Spinal cord (tissue), 10 donors: Measurements from ENCODE around the gene DHRS12. TPM values are rescaled to one million over a fixed set of nuclear protein-coding genes. Genes with fewer than 3 reads are reported as not detected.
A peak's percentile ranks its signal among the peaks of the same experiment; 100 is the strongest.

Experiments
- DNase-seq, 6 donors: peaks; one replicate each; pipeline versions ENCODE4 v3.0.0 to v3.0.0-alpha.2; 2013 to 2015; ENCODE audit warnings: low spot score in 6 of 6, low read depth in 4 of 6
- H3K27ac ChIP-seq: one replicate; pipeline ENCODE4 v1.5.1; 2013; ENCODE audit warnings: low read depth, low read length, control low read depth
- H3K27me3 ChIP-seq: one replicate; pipeline ENCODE4 v1.6.1; 2013; ENCODE audit warnings: low read length; ENCODE audit not compliant: control insufficient read depth, insufficient read depth
- H3K36me3 ChIP-seq: one replicate; pipeline ENCODE4 v1.6.1; 2013; ENCODE audit warnings: low read length; ENCODE audit not compliant: control insufficient read depth, insufficient read depth
- H3K4me1 ChIP-seq: one replicate; pipeline ENCODE4 v1.6.1; 2013; ENCODE audit warnings: low read length; ENCODE audit not compliant: control insufficient read depth, insufficient read depth
- H3K4me3 ChIP-seq: one replicate; pipeline ENCODE4 v1.5.1; 2013; ENCODE audit warnings: low read depth, low read length, control low read depth
- H3K9me3 ChIP-seq: one replicate; pipeline ENCODE4 v1.6.1; 2013; ENCODE audit warnings: low read length; ENCODE audit not compliant: control insufficient read depth, insufficient read depth
- WGBS: methylation state at CpG from one replicate; pipeline ENCODE4 v1.1.5; 2013; ENCODE audit warnings: missing lambda C conversion rate; ENCODE audit not compliant: insufficient coverage; 5-methylcytosine and 5-hydroxymethylcytosine counted together
- polyA plus RNA-seq, 2 donors: library from polyadenylated mRNA; unstranded; fragments of 120-200 nt; gene quantifications; one replicate each; pipeline ENCODE4 v1.2.1, GENCODE V29; 2013; ENCODE audit not compliant: insufficient read length in 2 of 2
- total RNA-seq, 2 donors: library from RNA; depleted of rRNA in 1 of 2; stranded (reverse); fragments of 120-200 nt in 1 of 2; fragments of >200 nt in 1 of 2; gene quantifications; one replicate each; pipeline versions ENCODE4 v1.2.3 to v1.2.4, GENCODE V29; 2013 to 2014
- donor health status: healthy.

DHRS12 gene
- total and polyA plus RNA-seq, 4 donors: 6.8 to 15.2 (median 13.2) TPM

DNA sequence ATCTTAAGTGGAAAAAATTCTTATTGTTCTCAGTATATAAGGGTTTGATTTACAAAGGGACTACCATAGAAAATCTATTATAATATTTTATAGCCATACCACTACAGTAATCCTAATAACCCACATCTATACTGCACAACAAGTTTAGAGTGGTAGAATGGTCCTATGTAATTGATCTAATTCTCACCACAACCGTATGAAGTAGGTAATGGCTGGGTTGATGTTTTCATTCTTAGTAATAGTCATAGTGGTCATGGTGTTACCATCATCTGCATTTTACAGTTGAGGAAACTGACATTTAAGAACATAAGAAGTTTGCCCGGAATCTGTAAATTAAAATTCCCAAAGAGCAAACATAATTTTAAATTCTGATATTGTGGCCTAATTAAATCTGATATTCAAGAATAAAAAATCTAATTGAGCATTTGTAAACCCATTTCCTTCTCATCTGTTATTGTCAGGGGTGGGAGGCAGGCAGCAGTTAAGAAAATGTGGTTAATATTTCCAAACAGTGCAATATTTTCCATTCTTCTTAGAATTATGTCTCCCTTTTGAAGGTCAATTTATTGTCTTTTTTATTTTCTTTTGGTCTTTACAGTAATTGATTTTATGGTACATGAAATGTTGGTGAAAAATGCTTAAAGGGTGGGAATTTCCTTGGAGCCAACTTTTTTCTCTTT, 65.6 kb downstream of the DHRS12 start:
- no peak overlapping the region for H3K27ac ChIP-seq
- H3K36me3 ChIP-seq: no peaks in the 10 kb centered on the region
- H3K4me3 ChIP-seq: no peak overlapping the region
- DNase-seq: no peak
- H3K27me3 ChIP-seq: no peaks in the 10 kb centered on the region
- no CpG with 5 or more reads among the region's 2 CpGs for WGBS
- H3K4me1 ChIP-seq: no peaks in the 10 kb centered on the region
- no peaks in the 10 kb centered on the region for H3K9me3 ChIP-seq

DNA sequence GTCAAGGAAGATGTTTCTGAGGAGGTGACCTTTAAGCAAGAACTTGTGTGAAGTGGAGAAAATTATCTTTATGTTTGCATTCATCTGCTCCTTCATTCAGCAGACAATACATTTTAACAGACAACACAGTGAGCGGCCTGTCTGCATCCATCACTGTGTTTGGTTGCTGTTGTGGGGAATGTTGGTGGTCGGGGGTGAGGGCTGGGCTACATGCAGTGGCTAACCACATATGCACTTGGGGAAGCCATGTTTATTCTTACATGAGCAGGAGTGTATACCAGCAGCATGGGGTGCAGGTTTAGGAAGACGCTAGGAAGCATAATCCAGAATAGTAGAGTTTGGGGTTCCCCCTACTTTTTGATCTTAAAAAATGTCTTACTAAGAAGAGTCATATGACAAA, 66.4 kb downstream of the DHRS12 start:
- Histone ChIP-seq H3K4me1 (peaks cover 4% of the 10 kb centered on the region), H3K36me3 (no peaks in the 10 kb centered on the region), H3K27ac (no peak overlapping the region), H3K27me3 (no peaks in the 10 kb centered on the region), H3K9me3 (no peaks in the 10 kb centered on the region), H3K4me3 (no peak overlapping the region)
- DNase-seq: no peak
- WGBS: 67% methylated on average over 1 of the region's 3 CpGs

DNA sequence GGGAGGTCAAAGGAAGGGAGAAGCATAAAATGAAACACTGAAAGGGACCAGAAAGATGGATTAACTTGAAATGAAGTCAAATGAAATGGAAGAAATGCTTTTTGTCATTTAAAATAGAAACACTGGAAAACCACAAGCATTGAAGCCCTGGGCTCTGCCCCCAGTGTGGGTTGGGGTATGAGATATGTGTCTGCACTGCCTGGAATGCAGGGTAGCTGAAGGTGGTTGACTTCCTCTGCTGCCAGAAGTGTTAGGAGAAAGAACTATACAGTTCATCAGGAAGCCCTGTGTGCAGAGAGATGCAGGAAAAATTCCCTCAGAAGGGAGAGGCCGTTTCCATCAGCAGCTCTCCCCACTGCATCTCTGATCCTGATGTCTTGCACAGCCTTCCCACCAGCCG, 69.2 kb downstream of the DHRS12 start:
- H3K36me3 ChIP-seq: no peaks in the 10 kb centered on the region
- H3K4me3 ChIP-seq: no peak overlapping the region
- H3K27ac ChIP-seq: no peak overlapping the region
- WGBS: 86% methylated on average over 2 of the region's 2 CpGs
- no peaks in the 10 kb centered on the region for H3K27me3 ChIP-seq
- no peaks in the 10 kb centered on the region for H3K9me3 ChIP-seq
- DNase-seq: no peak
- peaks cover 10% of the 10 kb centered on the region for H3K4me1 ChIP-seq

DNA sequence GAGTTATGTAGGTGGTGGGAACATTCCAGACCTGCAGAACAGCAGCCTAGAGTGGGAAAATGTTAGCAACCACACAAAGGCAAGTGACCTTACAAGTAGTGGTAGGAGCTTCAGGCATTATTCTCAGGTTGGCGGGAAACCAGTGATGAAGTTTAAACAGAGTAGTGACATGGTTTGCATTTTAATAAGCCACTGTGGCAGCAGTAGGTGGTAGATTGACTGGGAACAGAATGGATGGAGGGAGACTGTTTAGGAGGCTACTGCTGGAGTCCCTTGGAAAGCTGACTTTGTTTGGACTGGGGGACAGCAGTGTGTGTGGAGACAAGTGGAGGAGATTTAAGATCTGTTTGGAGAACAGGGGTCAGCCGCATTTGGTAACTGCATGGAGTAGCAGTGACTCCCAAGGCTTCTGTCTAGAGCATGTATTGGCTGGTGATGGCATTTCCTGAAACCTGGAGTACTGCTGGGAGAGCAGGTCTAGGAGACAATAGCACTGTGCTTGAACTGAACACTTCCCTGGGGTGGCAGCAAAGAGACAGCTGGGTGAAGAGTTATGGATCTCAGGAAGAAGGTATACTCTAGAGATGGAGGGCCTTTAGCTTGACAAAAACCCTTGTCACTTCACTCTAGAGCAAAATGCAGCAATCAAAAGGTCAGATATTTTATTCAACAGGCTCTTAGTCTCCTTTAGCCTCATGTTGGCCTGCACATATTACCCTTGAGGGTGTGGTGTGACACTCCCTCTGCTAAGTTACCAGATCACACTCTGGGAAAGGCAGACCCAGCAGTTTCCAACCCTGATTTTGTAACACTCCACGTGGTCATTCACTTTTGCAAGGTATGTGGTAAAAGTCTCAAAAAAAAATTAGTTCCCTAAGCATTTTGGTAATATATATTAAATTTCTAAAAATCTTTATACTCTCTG, 70.3 kb downstream of the DHRS12 start:
- peak overlapping the region; percentile 29 for H3K27ac ChIP-seq
- H3K4me1 ChIP-seq: peaks cover 10% of the 10 kb centered on the region
- H3K27me3 ChIP-seq: no peaks in the 10 kb centered on the region
- WGBS: 42% methylated on average over 2 of the region's 3 CpGs
- no peak overlapping the region for H3K4me3 ChIP-seq
- peak in 3 of 6 donors; percentile 20 to 54 (median 50) for DNase-seq
- no peaks in the 10 kb centered on the region for H3K36me3 ChIP-seq
- no peaks in the 10 kb centered on the region for H3K9me3 ChIP-seq

DNA sequence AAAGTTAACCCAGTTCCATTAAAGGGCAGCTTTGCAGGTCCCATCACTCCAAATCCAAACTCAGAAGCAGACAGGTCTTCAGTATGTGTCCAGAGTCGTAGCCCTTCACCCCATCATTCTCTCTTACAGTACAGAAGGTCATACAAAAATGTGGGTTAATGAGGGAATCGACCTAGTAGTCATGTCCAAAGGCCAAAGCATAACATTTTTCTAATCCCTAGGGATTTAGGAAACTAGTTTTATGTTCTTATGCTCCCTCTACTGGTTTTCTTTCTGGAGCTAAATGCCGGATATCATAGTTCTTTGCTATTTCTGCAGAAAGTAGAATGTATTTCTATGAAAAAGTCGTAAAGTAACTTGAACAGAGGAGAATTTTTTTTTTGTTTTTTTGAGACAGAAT, 72.2 kb downstream of the DHRS12 start:
- Histone ChIP-seq H3K27ac (no peak overlapping the region), H3K9me3 (no peaks in the 10 kb centered on the region), H3K4me3 (no peak overlapping the region), H3K27me3 (no peaks in the 10 kb centered on the region), H3K36me3 (peaks cover 2% of the 10 kb centered on the region), H3K4me1 (peaks cover 10% of the 10 kb centered on the region)
- WGBS: 60% methylated on average over 1 of the region's 4 CpGs
- DNase-seq: peak in 1 of 6 donors; percentile 55

DNA sequence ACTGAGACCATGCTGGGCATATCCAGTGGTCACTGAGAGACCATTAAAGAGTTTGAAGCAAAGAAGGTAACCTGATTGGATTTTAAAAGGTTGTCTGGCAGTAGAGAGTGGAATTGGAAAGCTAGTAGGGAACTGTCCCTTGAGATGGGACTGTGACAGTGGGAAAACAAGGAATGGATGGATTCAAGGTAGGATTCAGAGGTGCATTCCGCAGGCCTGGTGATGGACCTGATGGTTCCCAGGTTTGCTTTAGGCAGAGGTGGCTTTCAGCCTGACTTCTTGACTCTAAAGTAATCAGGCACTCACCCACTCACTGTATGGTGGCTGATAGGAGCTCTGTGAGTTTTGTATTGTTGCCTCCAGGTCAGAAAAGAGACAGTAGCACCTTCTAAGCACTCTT, 73.0 kb downstream of the DHRS12 start:
- no peaks in the 10 kb centered on the region for H3K27me3 ChIP-seq
- 100% methylated on average over 1 of the region's 1 CpG for WGBS
- H3K36me3 ChIP-seq: peaks cover 2% of the 10 kb centered on the region
- H3K9me3 ChIP-seq: no peaks in the 10 kb centered on the region
- DNase-seq: no peak
- peaks cover 10% of the 10 kb centered on the region for H3K4me1 ChIP-seq
- H3K4me3 ChIP-seq: no peak overlapping the region
- no peak overlapping the region for H3K27ac ChIP-seq

DNA sequence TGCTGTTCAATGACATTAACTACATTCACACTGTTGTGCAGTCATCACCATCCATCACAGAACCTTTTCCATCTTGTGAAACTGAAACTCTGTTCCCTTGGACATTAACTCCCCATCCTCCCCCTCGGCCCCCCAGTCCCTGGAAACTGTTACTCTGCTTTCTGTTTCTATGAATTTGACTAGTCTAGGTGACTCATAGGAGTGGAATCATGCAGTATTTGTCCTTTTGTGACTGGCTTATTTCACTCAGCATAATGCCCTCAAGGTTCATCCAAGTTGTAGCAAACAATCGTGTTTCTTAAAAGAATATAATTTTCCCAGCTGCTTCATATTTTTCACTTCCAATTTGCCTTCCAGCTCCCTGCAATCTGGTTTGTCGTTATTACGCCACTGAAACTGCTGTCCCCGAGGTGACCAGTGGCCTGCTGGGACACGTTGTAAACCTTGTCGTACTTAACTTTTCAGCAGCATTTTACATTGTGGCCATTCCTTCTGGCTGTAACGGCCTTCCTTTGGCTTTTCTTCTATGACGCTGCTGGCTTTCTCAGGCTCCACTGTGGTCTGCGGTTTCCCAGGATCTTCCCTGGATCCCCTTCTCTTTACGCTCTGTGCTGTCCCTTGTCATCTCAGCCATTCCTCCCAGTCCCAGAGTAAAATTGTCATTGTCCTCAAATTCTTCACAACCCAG, 74.0 kb downstream of the DHRS12 start:
- H3K27ac ChIP-seq: no peak overlapping the region
- WGBS: 70% methylated on average over 9 of the region's 11 CpGs
- DNase-seq: no peak
- no peak overlapping the region for H3K4me3 ChIP-seq
- peaks cover 10% of the 10 kb centered on the region for H3K4me1 ChIP-seq
- H3K36me3 ChIP-seq: peaks cover 2% of the 10 kb centered on the region
- no peaks in the 10 kb centered on the region for H3K27me3 ChIP-seq
- no peaks in the 10 kb centered on the region for H3K9me3 ChIP-seq

DNA sequence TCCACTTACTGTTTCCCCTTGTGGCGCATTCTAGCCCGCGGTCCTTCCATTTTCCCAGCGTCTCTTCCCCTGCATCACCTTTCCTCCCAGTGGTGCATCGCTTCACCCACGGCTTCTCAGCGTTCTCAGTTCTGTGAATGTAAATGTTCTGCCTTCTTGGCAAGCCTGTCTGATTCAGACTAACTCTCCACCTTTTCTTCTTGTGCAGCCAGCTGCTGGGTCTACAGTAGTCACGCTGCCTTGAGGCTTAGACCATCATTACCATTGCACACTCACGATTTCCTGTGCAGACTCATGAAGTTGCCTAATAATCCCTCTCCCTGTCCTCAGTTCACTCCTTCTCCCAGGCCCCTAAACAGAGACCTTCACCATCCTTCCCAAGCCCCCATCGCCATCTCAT, 75.0 kb downstream of the DHRS12 start:
- Histone ChIP-seq H3K27me3 (no peaks in the 10 kb centered on the region), H3K4me3 (no peak overlapping the region), H3K4me1 (peaks cover 10% of the 10 kb centered on the region), H3K27ac (no peak overlapping the region), H3K36me3 (peaks cover 2% of the 10 kb centered on the region), H3K9me3 (no peaks in the 10 kb centered on the region)
- DNase-seq: no peak
- WGBS: 94% methylated on average over 10 of the region's 10 CpGs

DNA sequence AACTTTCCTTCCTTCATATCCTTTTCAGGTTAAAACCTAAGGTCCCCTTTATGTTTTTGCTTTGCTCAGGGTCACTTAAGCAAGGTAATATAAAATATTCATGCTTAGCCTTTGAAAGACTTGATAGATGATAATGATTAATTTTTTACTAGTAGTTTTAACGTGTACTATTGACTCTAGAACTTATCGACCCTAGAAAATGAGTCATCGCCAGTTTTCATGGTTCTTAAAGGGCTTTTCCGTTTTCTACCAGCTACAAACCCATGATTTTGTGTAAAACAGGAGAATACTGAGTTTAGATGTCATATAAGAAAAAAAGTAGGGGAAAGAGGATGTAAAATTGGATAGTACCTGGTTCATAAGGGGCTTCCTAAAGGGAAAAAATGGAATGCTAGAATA, 75.7 kb downstream of the DHRS12 start:
- H3K9me3 ChIP-seq: no peaks in the 10 kb centered on the region
- H3K4me1 ChIP-seq: peaks cover 10% of the 10 kb centered on the region
- DNase-seq: no peak
- H3K27me3 ChIP-seq: no peaks in the 10 kb centered on the region
- WGBS: no CpG with 5 or more reads among the region's 4 CpGs
- no peak overlapping the region for H3K27ac ChIP-seq
- no peak overlapping the region for H3K4me3 ChIP-seq
- H3K36me3 ChIP-seq: peaks cover 2% of the 10 kb centered on the region
